Testis (tissue), 2 donors: ENCODE results near the gene KRT17.

Experiments
- CTCF ChIP-seq, 3 experiments: fragments of 450-650 bp in 2 of 3; fragments of 200-600 bp in 1 of 3; sonication (generic) in 1 of 3; IDR thresholded peaks; one replicate each; pipeline ENCODE4 v1.5.1; 2016 to 2019; ENCODE audit warnings: antibody characterized with exemption in 3 of 3, mild to moderate bottlenecking in 2 of 3, moderate library complexity in 1 of 3
- POLR2A ChIP-seq: fragments of 450-650 bp; IDR thresholded peaks from one replicate; pipeline ENCODE4 v1.6.1; 2017; ENCODE audit warnings: antibody characterized with exemption, mild to moderate bottlenecking, moderate library complexity

GRCh38 chr17:41571561-41572434, 52.6 kb downstream of the KRT17 start, which contains the start of gene KRT9:
- TF ChIP-seq POLR2A, result no peak
- TF ChIP-seq CTCF (IDR thresholded peaks at IDR 0.05), result no peak
